ENCODE measurements around the gene MYRFL. TPM values are rescaled to one million over a fixed set of nuclear protein-coding genes. Genes with fewer than 3 reads are reported as not detected.

Gene MYRFL
- total RNA-seq, 1 experiment from 2014 or later = 1.3 TPM

DNA sequence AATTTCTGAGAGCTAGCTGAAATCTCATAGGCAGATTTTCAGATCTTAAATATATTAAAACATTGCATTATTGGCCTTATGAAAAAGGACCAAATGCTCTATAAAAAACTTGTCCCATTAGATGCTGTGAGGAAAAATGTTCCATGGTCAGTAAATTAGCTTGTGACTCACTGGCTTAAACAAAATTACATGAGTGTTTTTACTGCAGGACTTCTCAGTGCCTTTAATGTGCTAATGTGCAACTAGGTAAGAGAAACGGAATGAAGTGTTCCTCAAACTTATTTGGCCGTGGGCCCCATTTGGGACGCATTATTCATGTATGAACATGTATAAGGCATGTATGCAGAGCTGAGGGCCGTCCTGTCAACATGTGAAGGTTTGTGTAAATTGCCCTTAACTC lies 41.7 kb downstream of the MYRFL start (continued):
- TF ChIP-seq NR3C1 (CRISPR knock-in tag; conservative IDR thresholded peaks at IDR 0.05; ENCODE audit: low read depth) (no peak), ZNF423 (CRISPR knock-in tag; IDR thresholded peaks at IDR 0.05) (no peak), MYBL2 (CRISPR knock-in tag; IDR thresholded peaks at IDR 0.05) (no peak)

GRCh38 chr12:69868695-69869094 lies 43.7 kb downstream of the MYRFL start:
- no peaks in the 10 kb centered on the region for H3K27me3 Mint-ChIP-seq (ENCODE audit: low read depth)
- H3K36me3 Mint-ChIP-seq = no peaks in the 10 kb centered on the region
- H3K4me3 Mint-ChIP-seq = no peak overlapping the region
- no peaks in the 10 kb centered on the region for H3K4me1 Mint-ChIP-seq
- ChIA-PET POLR2A (no interaction called here), CTCF (interaction anchor here (2.1 kb wide), 1 partner anchor 11 kb away, joined by 7 read pairs; no protein-coding TSS in a partner anchor)
- DNase-seq (ENCODE audit: low spot score) (no peak), ATAC-seq (no peak)
- H3K9me3 Mint-ChIP-seq = no peaks in the 10 kb centered on the region
- no peak overlapping the region for H3K27ac Mint-ChIP-seq
- TF ChIP-seq CREB1 (CRISPR knock-in tag; IDR thresholded peaks at IDR 0.05) (no peak), ESRRA (CRISPR knock-in tag; IDR thresholded peaks at IDR 0.05; ENCODE audit: borderline replicate concordance) (no peak), ATF6 (CRISPR knock-in tag; IDR thresholded peaks at IDR 0.05) (no peak), NR3C1 (CRISPR knock-in tag; conservative IDR thresholded peaks at IDR 0.05; ENCODE audit: low read depth) (no peak), GABPB1 (CRISPR knock-in tag; IDR thresholded peaks at IDR 0.05) (no peak), CREM (CRISPR knock-in tag; IDR thresholded peaks at IDR 0.05) (no peak), IRF2 (CRISPR knock-in tag; IDR thresholded peaks at IDR 0.05; ENCODE audit: borderline replicate concordance, low read depth) (no peak), TEAD4 (CRISPR knock-in tag; IDR thresholded peaks at IDR 0.05) (no peak), ZBTB21 (CRISPR knock-in tag; IDR thresholded peaks at IDR 0.05; ENCODE audit: borderline replicate concordance) (no peak), CBFB (CRISPR knock-in tag; IDR thresholded peaks at IDR 0.05; ENCODE audit: low read depth) (no peak), ZNF423 (CRISPR knock-in tag; IDR thresholded peaks at IDR 0.05) (no peak), ARID4B (CRISPR knock-in tag; IDR thresholded peaks at IDR 0.05; ENCODE audit: borderline replicate concordance) (no peak)
- TF ChIP-seq, protein P1, sequence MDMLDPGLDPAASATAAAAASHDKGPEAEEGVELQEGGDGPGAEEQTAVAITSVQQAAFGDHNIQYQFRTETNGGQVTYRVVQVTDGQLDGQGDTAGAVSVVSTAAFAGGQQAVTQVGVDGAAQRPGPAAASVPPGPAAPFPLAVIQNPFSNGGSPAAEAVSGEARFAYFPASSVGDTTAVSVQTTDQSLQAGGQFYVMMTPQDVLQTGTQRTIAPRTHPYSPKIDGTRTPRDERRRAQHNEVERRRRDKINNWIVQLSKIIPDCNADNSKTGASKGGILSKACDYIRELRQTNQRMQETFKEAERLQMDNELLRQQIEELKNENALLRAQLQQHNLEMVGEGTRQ (CRISPR knock-in tag; IDR thresholded peaks at IDR 0.05) = no peak
- TF ChIP-seq, protein P2, sequence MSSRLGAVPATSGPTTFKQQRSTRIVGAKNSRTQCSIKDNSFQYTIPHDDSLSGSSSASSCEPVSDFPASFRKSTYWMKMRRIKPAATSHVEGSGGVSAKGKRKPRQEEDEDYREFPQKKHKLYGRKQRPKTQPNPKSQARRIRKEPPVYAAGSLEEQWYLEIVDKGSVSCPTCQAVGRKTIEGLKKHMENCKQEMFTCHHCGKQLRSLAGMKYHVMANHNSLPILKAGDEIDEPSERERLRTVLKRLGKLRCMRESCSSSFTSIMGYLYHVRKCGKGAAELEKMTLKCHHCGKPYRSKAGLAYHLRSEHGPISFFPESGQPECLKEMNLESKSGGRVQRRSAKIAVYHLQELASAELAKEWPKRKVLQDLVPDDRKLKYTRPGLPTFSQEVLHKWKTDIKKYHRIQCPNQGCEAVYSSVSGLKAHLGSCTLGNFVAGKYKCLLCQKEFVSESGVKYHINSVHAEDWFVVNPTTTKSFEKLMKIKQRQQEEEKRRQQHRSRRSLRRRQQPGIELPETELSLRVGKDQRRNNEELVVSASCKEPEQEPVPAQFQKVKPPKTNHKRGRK (CRISPR knock-in tag; IDR thresholded peaks at IDR 0.05; ENCODE audit: borderline replicate concordance) = no peak
- TF ChIP-seq, protein P3, sequence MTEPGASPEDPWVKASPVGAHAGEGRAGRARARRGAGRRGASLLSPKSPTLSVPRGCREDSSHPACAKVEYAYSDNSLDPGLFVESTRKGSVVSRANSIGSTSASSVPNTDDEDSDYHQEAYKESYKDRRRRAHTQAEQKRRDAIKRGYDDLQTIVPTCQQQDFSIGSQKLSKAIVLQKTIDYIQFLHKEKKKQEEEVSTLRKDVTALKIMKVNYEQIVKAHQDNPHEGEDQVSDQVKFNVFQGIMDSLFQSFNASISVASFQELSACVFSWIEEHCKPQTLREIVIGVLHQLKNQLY (CRISPR knock-in tag; IDR thresholded peaks at IDR 0.05) = no peak

All from WTC11 (cell line).